HPDE6-E6E7 (cell line): Measurements from ENCODE around the gene SLC35F1.

Experiments used
- DNase-seq: peaks from one replicate; pipeline ENCODE4 v3.0.0; 2011; ENCODE audit warnings: missing footprints; ENCODE audit errors: extremely low spot score

SLC35F1 gene

DNA sequence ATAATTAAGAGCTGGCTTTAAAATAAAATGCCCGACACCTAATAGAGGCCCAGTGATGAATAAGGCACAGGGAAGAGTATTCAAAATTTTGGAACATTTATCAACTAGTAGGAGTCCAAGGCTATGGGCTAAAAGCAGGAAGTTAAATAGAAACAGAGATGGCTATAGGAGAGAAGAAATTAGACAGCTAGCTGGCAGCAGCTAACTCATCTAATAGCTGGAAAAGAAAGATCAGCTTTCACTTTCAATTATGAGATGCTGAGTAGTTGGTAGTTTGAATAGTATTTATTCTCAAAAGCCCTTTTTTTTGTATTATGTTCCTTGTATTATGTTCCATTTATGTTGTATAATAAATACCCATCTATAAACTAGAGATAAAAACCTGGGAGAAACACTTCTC is 215.7 kb downstream of the SLC35F1 start:
- no peak for DNase-seq

DNA sequence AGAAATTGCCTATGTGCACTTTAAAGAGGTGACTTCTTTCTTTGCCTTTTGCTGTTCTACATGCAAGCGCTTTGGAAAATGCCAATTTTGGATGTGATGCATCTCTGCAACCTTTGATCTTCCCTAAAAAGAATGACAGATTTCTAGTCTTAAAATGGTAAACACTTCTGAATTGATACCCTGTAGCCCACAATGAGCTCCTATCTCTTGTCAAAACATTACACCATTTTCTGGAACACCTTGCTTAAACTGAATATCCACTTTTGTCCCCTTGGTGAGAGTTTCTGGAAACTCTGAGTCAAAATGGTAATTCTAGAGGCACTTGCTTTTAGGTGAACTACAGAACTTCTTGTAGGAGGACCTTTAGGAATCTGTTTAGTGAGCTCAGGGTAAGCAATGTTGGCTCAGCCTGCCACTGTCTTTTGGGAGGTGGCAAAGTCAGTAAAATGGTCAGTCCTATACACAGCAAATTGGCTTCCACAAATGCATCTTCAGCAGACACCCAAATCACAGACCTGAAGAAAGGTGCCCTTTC is 216.5 kb downstream of the SLC35F1 start:
- no peak for DNase-seq

DNA sequence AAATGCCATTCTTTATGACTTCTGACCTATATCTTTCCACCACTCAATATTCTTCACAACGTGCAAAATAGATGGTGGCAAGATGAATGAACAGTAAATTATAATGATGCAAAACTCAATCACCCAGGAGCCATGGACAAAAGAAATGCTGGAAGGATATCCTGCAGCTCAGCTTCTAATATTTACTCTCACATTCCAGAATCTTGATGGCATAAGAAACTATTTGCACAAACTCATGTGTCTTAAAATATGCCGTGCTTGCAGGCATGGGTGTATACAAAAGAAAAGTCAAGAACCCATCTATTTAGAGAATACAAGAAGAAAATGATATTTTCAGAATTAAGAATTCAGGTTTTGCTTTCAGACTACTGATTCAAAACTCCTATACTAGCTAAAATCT is 217.8 kb downstream of the SLC35F1 start:
- no peak for DNase-seq

DNA sequence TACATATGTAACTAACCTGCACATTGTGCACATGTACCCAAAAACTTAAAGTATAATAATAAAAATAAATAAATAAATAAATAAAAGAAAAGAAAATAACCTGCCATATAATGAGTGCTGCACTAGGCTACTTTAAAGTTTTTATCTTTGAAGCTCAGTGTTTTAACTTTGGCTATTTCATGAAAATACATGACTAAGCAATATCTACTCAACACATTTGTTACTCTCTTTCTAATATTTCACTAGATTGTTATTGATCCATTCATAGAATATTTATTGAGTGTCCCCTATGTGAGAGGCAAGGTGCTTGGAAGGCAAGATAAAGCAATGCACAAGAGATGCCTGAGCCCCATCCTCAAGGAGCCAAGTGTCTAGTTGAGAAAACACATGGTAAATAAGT is 221.7 kb downstream of the SLC35F1 start:
- no peak for DNase-seq

DNA sequence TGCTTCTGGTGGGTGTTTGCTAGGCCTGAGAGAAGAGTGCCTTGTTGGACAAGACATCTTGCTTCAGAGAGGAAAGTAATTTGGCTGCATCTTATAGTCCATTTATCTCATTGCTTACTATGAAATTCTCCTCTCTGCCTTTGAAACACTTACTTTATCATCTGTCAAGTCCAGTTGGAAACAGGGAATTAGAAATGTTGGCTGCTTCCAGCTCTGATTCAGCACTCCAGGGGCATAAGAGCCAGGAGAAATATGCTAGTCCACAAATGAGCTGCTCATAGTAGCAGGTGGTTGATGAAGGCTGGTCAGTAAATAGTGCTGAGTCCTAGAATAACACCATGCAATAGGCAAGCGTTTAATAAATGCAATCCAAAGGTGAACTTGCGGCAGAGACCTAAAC is 227.1 kb downstream of the SLC35F1 start:
- no peak for DNase-seq

DNA sequence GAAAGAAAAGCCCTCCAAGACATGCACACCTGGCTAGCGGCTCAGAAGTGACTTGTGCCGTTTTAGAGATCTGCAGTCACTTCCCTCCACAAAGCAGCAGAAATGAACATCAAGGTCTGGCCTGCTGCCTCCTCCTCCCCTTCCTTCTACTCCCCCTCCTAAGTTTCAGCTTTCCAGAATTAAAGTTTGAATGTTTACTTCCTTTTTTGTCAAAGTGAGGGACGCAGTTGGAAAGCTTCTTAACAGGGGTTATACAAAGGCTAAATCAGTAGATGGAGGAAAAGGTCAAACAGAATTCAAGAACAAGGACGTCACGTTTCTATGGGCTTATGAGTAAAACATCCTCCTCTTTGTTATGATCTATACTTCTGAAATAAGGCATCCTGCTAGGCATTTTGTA is 227.7 kb downstream of the SLC35F1 start:
- no peak for DNase-seq

DNA sequence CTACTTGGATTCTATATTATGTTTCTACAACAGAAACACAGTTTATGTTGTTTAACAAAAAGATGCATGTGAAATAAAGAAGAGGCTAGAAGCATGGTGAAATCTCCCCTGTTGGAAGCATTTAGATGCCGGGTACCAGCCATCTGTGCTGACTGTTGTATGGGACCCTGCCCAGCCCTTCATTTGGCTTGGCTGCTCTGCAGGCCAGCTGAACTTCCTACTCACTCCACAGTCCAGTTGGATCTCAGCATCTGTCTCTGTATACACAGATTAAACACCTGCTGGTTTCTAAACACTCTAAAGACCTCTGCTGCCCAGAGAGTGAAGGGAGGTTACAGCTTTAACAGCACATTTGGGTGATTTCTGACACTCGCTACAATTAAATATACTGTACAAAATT is 228.3 kb downstream of the SLC35F1 start:
- no peak for DNase-seq

DNA sequence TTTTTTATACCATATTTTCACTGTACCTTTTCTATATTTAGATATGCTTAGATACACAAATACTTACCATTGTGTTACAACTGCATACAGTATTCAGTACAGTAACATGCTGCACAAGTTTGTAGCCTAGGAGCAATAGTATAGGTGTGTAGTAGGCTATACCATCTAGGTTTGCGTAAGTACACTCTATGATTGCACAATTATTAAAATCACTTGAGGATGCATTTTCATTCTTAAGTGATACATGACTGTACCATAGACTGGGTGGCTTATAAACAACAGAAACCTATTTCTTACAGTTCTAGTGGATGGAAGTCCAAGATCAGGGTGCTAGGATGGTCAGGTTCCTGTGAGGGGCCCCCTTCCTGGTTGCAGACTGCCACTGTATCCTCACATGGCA is 234.1 kb downstream of the SLC35F1 start:
- no peak for DNase-seq

DNA sequence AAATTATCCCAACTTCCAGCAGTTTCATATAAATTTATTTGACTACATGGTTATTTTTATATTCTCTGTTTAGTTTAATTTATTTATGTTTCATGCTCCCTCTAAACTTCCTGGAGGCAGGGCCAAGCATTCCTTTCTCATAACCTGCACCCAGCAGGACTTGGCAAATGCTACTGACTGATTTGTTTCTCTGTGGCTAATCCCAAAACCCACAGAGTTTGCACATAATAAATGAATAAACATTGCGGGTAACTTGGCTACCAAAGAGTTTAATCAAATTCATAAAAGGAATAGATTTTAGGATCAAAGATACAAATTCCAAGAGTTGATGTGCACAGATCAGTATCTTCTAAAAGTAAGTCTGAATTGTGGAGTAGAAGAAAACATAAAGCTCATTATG is 239.5 kb downstream of the SLC35F1 start:
- no peak for DNase-seq

DNA sequence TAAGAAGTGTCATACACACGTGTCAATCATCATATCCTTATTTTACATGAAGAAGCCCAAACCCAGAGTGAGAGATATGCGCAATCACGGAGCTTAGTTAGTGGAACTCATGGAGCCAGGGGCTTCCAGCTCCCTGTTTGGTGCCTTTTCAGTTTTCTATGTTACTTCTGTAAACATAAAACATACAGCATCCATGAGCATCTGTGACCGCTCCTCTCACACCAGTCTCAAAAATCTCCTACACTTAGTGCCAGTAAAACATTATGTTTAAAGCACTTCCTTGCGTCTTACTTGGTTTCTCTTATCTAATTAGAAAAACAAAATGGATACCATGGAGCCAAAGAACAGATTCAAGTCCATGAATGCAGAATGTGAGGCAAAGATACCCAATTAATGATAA is 240.4 kb downstream of the SLC35F1 start:
- no peak for DNase-seq

DNA sequence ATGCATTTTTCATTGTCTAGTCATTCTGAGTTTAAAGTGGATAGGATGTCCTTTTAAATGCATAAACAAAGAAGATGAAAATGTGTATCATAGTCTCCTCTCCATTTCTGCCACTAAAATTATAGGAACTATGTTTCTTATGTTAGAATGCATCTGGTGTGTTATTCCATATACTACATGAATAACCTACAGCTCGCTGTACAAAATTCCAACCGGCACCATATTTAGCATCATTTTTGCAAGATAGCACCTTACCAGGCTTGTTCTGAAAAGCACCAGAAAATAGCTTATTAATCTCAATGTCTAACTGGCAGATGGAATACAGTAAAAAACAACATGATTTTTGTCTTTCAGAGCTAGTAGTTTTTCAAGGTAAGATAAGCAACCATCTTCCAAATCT is 241.5 kb downstream of the SLC35F1 start:
- DNase-seq = no peak

DNA sequence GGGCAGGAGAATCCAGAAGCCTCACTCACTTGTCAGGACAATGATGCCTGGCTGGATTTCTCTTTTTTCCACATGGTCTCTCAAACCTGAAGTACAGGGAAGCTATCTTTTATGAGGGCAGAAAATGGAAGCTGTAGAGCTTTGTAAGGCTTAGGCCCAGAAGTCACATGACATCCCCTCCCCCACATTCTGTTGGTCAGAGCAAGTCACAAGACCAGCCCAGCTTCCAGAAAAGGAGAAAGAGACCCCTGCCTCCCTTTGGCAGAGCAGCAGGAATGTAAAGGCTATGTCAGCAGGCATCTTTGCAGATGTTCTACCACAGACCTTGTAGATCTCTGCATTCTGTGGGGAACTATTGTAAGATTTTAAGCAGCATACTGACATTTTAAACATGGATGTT is 245.5 kb downstream of the SLC35F1 start:
- no peak for DNase-seq

DNA sequence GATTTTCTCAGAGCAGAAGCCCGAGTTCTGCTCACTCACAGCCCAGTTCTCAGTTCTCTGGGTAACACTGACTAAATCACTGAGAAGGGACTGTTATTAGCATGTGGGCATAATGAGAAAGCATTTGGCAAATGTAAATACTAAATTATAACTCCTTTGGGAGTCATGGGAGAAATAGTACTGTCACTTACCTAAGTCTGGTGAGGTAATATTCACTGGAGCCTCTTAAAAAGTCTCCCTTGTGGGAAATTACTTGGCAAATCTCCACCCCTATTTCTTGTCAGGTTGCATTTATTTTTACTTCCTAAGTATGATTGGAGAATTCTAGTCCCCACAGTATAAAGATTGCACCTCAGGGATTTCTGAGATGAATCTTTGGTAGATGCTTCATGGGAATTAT is 254.3 kb downstream of the SLC35F1 start:
- DNase-seq = no peak

DNA sequence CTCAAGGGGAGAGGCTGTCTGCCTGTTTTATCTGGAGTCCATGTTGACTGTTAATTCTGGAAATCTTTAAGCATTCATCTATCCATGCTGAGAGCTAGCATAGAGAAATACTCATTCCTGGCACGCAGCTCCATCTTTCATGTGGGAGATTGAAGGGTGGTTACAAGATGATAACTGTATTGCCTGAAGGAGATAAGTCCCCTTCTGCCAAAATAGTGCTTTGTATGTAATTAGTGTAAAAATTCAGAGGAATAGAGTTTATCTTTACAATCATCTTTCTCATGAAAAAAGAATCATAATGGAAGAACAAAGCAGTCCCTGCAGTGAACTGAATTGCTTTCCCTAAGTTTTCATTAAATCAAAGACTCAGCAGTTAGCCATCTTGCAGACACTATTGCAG is 256.5 kb downstream of the SLC35F1 start:
- no peak for DNase-seq

DNA sequence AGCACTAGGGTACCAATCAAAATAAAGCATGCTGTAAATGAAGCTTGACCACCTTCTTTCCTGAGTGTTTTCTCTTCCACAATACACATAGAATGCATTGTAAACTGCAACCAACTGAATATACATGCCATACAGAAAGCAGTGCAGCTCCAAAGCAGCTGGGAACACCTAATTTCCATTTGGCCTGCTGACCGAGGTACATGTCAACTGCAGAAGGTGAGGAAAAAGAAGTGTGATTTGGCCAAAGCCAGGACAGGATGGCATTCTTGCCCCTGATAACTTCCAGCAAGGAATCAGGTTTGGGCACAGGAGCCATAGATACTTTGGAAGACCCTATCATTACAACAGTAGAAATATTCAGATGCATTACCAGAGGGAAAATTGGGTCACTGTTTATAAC is 258.4 kb downstream of the SLC35F1 start:
- DNase-seq = no peak

DNA sequence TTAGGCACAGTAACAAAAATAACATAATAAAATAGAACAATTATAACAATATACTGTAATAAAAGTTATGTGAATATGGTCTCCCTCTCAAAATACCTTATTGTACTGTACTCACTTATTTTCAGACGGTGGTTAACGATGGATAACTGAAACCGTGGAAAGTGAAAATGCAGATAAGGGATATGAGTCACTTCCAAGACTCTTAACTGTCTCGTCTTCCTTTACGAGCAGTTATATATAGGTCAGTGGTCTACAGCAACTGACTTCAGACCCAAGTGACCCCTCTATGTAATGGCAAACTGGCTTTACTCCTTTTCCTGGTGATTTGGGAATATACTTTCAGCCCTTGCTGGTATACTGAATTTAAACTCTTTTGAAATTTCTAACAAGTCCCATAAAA is 261.4 kb downstream of the SLC35F1 start:
- DNase-seq = no peak

DNA sequence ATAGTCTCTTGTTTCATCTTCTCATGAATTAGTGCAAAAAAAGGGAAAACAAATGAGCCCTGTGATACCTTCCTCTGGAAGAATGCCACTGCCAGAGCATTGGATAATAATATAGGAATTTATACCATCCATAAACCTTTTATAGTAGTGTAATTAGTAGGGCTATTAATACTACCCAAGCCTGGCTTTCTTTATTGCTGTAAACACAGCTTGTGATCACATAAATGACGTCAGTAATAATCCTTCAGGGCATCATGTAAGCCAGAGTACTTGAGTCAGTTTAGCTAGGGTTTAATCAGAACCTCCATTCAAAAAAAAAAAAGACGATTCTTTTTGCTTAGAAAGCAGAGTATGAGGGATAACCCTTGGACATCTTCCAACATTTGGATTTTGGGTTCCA is 264.8 kb downstream of the SLC35F1 start:
- no peak for DNase-seq

DNA sequence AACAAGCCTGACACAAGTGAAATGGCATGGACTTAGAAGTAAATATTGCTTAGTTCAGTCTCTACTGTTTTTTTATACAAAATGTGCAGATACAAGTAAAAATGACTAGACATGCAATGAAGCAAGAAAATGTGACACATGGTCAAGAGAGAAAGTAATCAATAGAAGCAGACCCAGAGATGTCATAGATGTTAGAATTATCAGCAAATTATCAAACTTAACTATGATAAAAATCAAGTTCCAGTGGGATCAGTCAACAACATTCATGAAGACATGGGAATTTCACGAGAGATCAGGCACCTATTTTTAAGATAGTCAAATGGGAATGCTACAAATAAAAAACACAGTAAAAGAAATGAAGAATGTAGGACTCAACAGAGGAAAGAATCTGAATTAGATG is 267.0 kb downstream of the SLC35F1 start:
- no peak for DNase-seq

DNA sequence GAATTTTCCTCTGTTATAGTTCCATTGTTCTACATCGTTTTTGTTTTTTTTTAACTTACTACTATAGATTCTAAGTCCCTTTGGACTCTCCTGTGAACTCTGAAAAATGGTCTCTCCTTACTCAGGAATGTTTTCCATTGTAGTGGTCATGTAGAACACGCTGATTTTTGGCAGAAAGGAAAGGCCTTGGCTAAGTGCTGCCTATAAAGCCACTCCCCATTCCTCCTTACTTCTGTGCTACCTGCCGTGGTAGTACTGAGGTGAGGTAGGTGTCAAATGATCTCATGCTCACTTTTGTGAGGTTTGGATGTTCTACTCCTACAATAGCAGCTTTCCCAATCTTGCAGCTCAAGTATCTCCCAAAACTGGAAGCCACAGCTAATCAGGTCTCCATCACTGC is 270.7 kb downstream of the SLC35F1 start:
- DNase-seq = no peak

DNA sequence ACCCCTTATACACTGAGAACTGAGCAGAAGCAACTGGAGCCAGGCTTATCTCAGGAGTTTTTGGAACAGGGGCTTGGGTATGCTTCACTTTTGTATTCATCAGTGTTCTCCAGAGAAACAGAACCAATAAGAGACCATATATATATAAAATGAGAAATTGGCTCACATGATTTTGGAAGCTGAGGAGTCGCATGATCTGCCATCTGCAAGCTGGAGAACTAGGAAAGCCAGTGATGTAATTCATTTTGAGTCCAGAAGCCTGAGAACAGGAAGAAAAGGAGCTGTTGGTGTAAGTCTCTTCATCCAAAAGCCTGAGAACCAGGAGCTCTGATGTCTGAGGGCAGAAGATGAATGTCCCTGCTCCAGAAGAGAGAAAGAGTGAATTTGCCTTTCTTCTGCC is 272.0 kb downstream of the SLC35F1 start:
- no peak for DNase-seq

DNA sequence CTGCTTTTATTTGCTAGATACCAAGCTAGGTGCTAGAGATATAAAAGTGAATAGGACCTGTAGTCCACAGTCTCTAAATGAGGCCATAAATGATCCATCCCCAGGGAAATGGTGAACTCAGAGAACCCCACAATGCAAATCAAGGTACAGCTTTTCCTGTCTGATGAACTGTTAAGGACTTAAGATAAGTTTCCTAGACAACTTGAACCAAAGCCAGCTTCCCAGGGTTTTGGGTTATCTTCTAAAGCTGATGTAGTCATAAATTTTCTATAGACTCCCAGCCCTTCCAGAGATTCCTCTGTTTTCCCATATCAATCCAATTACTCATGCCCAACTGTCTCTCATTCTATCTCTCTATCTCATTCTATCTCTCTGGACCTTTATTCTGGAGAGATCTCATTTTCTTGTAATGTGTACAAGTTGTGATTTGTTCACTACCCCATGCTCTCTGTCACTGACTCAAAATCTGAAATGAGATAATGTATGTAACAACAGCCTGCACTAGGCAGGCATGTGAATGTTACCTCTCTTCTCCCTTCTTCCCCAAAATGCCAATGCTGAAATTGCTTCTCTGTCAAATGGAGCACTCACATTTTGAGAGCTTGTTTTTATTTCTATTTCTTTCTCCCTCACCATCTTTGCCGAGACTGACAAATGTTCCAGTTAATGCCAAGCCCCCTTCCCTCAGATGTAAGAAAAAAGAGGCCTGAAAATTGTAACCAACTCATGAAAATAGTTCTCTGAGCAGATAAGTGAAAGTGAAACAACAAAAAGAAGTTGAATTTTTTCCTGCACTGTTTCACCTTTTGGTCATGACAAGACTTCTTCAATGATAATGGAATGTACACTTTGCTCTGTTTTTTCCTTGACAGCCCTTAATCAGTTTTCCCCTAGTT is 279.9 kb downstream of the SLC35F1 start:
- no peak for DNase-seq

DNA sequence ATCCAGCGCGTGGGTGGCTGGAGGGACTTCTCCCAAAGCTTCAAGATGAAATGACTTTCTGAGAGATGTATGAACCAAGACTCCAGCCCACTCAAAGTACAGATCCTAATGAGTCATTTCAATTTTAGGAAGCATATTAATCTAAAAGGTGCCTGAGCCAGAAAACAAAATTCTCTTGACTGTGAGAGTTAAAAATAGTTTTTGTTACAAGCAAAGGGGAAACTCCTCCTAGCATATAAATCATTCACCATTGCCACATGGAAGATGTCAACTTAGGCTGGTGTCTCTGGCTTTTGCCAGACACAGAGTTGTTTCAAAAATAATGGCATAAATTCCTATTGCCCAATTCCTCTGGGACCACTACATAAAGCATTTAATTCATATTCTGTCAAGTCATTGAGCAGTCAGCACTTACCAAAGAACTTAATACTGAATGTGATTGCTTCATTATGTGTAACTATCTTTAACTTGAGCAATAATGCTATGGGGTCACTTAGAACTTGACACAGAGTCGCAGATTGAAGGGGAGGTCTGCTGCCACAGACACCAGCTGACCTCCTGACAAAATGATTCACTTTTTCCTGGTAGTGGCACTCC is 280.6 kb downstream of the SLC35F1 start:
- no peak for DNase-seq

DNA sequence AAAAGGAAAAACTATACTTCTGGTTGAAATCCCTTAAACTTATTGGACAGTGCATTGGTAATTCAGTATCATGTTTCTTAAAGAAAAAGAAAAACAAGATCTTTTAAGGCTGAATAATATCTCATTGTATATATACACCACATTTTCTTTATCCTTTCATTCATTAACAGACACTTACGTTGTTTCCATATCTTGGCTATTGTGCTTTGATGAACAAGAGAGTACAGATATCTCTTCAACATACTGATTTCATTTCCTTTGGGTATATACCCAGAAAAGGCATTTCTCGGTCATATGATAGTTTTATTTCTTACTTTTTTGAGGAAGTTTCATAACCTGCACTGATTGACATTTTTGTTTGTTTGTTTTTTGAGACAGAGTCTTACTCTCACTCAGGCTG is 281.5 kb downstream of the SLC35F1 start:
- no peak for DNase-seq
